ENCODE measurements around the gene RSPH6A. TPM values are rescaled to one million over a fixed set of nuclear protein-coding genes. Genes with fewer than 3 reads are reported as not detected.

The RSPH6A gene
- total RNA-seq, 1 donor from 2014 or later, result 0.28 TPM

DNA sequence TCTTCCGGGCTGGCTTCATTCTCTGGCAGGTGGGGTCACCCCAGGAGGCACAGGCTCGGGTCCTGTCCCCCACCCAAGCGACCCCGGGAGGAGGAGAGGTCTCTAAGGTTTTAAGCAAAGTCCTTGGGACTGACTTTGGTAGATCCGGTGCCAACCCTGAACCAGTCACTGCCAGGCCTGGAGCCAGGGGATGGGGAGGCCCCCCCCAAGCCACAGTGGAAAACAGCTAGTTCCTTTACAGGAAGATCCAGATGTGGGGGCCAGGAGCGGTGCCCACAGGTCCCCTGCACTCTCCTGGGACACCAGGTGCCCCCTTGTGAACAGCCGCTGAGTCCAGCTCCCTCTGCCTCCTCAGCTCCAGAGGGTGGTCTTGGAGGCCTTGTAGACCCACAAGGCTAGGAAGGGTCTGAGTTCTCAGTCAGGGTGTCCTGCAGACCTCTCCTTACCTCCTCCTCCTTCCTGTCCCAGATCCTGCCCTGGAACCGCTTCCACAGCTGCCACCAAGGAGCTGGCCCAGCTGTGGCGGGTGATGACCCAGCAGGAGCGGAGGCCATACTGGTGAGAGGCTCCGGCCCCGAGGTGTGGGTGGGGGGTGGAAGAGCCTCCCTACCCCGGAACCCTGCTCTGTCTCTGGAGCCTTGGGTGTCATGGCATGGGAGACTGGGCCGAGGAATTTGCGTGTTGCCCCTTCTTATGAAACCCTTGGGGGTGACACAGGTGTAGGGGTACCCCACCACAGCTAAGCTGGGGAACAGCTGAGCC lies 52.1 kb downstream of the RSPH6A start:
- no peak for DNase-seq (ENCODE audit: low spot score)
- Mint-ChIP-seq H3K9me3 (ENCODE audit: unreplicated experiment) (no peaks in the 10 kb centered on the region), H3K27ac (ENCODE audit: unreplicated experiment) (no peak overlapping the region)

DNA sequence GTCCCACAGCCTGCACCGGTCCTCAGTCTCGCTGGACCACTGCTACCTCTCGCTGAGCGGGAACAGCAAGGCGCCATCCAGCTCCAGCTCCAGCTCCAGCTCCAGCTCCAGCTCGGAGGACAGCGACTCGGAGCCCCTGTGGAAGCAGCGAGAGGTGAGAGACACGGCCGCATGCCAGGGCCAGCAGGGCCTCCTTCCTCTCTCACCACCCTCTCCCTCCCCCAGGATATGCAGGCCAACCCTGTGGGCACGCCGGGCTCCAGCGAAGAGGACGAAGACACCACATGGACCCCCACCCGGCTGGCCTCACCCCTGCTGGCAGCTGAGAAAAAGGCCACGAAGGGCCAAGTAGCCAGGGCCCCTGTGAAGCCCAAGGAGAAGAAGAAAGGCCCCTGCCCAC lies 53.4 kb downstream of the RSPH6A start:
- TF ChIP-seq, protein P1, sequence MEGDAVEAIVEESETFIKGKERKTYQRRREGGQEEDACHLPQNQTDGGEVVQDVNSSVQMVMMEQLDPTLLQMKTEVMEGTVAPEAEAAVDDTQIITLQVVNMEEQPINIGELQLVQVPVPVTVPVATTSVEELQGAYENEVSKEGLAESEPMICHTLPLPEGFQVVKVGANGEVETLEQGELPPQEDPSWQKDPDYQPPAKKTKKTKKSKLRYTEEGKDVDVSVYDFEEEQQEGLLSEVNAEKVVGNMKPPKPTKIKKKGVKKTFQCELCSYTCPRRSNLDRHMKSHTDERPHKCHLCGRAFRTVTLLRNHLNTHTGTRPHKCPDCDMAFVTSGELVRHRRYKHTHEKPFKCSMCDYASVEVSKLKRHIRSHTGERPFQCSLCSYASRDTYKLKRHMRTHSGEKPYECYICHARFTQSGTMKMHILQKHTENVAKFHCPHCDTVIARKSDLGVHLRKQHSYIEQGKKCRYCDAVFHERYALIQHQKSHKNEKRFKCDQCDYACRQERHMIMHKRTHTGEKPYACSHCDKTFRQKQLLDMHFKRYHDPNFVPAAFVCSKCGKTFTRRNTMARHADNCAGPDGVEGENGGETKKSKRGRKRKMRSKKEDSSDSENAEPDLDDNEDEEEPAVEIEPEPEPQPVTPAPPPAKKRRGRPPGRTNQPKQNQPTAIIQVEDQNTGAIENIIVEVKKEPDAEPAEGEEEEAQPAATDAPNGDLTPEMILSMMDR (IDR thresholded peaks at IDR 0.05; ENCODE audit: unreplicated experiment), result no peak
- no peak for DNase-seq (ENCODE audit: low spot score)
- no peak overlapping the region for H3K27ac Mint-ChIP-seq (ENCODE audit: unreplicated experiment)
- peaks cover 6% of the 10 kb centered on the region for H3K4me1 Mint-ChIP-seq (ENCODE audit: unreplicated experiment)
- no peaks in the 10 kb centered on the region for H3K9me3 Mint-ChIP-seq (ENCODE audit: unreplicated experiment)
- H3K4me3 Mint-ChIP-seq (ENCODE audit: unreplicated experiment), result no peak overlapping the region
- H3K36me3 Mint-ChIP-seq (ENCODE audit: low read depth, unreplicated experiment), result no peaks in the 10 kb centered on the region
- H3K27me3 Mint-ChIP-seq (ENCODE audit: unreplicated experiment), result peaks cover 10% of the 10 kb centered on the region

More for the DNA sequence above, 52.1 kb downstream of the RSPH6A start:
- Mint-ChIP-seq H3K36me3 (ENCODE audit: low read depth, unreplicated experiment) (no peaks in the 10 kb centered on the region), H3K27me3 (ENCODE audit: unreplicated experiment) (peaks cover 8% of the 10 kb centered on the region), H3K4me1 (ENCODE audit: unreplicated experiment) (peaks cover 6% of the 10 kb centered on the region), H3K4me3 (ENCODE audit: unreplicated experiment) (no peak overlapping the region)
- TF ChIP-seq, protein P1 (IDR thresholded peaks at IDR 0.05; ENCODE audit: unreplicated experiment), result no peak

DNA sequence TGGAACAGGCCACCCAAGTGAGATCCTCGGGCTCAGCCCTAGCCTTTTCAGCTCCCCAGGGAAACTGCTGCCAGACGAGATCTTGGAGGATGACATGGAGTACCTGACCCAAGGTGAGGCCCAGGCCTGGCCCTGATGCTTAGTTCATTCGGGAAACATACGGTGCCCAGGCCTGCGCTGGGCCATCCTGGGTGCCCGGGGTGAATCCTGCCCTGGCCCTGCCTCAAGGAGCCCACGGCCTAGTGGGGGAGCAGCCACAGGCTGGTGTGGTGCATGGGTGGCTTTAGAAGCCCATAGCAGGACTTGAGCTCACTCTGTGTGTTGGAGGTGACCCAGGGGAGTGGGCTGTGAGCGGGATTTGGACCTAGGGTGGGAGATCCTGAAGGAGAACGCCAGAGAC lies 56.2 kb downstream of the RSPH6A start:
- peaks cover 10% of the 10 kb centered on the region for H3K27me3 Mint-ChIP-seq (ENCODE audit: unreplicated experiment)
- no peaks in the 10 kb centered on the region for H3K9me3 Mint-ChIP-seq (ENCODE audit: unreplicated experiment)
- H3K27ac Mint-ChIP-seq (ENCODE audit: unreplicated experiment), result no peak overlapping the region
- H3K4me1 Mint-ChIP-seq (ENCODE audit: unreplicated experiment), result no peaks in the 10 kb centered on the region
- no peaks in the 10 kb centered on the region for H3K36me3 Mint-ChIP-seq (ENCODE audit: low read depth, unreplicated experiment)
- TF ChIP-seq, protein P1 (IDR thresholded peaks at IDR 0.05; ENCODE audit: unreplicated experiment), result no peak
- H3K4me3 Mint-ChIP-seq (ENCODE audit: unreplicated experiment), result no peak overlapping the region
- no peak for DNase-seq (ENCODE audit: low spot score)

DNA sequence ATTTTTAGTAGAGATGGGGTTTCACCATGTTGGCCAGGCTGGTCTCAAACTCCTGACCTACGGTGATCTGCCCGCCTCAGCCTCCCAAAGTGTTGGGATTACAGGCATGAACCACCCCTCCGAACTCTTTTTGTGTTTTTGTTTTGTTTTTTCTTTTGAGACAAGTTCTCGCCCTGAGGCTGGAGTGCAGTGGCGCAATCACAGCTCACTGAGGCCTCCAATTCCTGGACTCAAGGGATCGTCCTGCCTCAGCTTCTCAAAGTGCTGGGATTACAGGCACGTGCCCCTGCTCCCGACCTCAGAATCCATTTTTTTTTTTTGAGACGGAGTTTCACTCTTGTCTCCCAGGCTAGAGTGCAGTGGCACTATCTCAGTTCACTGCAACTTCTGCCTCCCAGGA lies 57.4 kb downstream of the RSPH6A start:
- DNase-seq (ENCODE audit: low spot score), result no peak
- Mint-ChIP-seq H3K4me3 (ENCODE audit: unreplicated experiment) (no peak overlapping the region), H3K27ac (ENCODE audit: unreplicated experiment) (no peak overlapping the region), H3K36me3 (ENCODE audit: low read depth, unreplicated experiment) (peaks cover 3% of the 10 kb centered on the region), H3K4me1 (ENCODE audit: unreplicated experiment) (no peaks in the 10 kb centered on the region), H3K9me3 (ENCODE audit: unreplicated experiment) (no peaks in the 10 kb centered on the region), H3K27me3 (ENCODE audit: unreplicated experiment) (peaks cover 10% of the 10 kb centered on the region)
- TF ChIP-seq, protein P1 (IDR thresholded peaks at IDR 0.05; ENCODE audit: unreplicated experiment), result no peak

DNA sequence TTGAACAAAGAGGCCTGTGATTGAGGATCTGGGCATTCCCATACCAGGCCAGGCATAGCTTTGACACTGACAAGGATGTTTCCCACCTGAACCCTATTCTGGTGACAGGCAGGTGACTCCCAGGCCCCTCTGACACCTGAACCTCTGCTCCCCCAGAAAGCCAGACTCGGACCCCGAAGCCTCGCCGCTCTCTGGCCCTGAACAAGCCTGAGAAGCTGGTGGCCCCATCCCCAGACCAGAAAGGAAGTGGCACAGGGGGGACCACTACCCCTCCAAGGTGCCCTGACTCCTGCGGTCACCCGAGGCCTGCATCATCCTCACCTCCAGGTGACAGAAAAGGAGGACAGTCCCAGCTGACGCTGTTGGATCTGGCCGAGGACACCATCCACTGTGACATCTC lies 60.8 kb downstream of the RSPH6A start:
- H3K9me3 Mint-ChIP-seq (ENCODE audit: unreplicated experiment), result no peaks in the 10 kb centered on the region
- H3K27ac Mint-ChIP-seq (ENCODE audit: unreplicated experiment), result no peak overlapping the region
- H3K4me1 Mint-ChIP-seq (ENCODE audit: unreplicated experiment), result no peaks in the 10 kb centered on the region
- peaks cover 3% of the 10 kb centered on the region for H3K36me3 Mint-ChIP-seq (ENCODE audit: low read depth, unreplicated experiment)
- peaks cover 9% of the 10 kb centered on the region for H3K27me3 Mint-ChIP-seq (ENCODE audit: unreplicated experiment)
- no peak for DNase-seq (ENCODE audit: low spot score)
- no peak overlapping the region for H3K4me3 Mint-ChIP-seq (ENCODE audit: unreplicated experiment)
- TF ChIP-seq, protein P1 (IDR thresholded peaks at IDR 0.05; ENCODE audit: unreplicated experiment), result no peak

Measured in endothelial cell (in vitro differentiated cells).